ENCODE results near the gene PRKCE. TPM values are rescaled to one million over a fixed set of nuclear protein-coding genes. Genes with fewer than 3 reads are reported as not detected.

The PRKCE gene
- total and polyA plus RNA-seq, 2 experiments from 2014 or later, result 13.2 to 19.2 TPM

GRCh38 chr2:46091004-46091403 lies 439.5 kb downstream of the PRKCE start:
- no peak overlapping the region for H3K4me3 ChIP-seq
- DNase-seq (ENCODE audit: low read depth in 1 of 2, low spot score in 1 of 2), result no peak
- H3K4me1 ChIP-seq (ENCODE audit: low read depth), result peaks cover 7% of the 10 kb centered on the region
- H3K9me3 ChIP-seq (ENCODE audit: low read depth), result no peaks in the 10 kb centered on the region
- H3K36me3 ChIP-seq, result peaks cover 6% of the 10 kb centered on the region
- no peaks in the 10 kb centered on the region for H3K27me3 ChIP-seq
- no peak overlapping the region for H3K27ac ChIP-seq
- TF ChIP-seq CTCF (IDR thresholded peaks at IDR 0.05; ENCODE audit: low read depth, low read length), result no peak

- H3K36me3 ChIP-seq, result peaks cover 6% of the 10 kb centered on the region
- H3K4me1 ChIP-seq (ENCODE audit: low read depth), result peaks cover 7% of the 10 kb centered on the region
- no peak for TF ChIP-seq CTCF (IDR thresholded peaks at IDR 0.05; ENCODE audit: low read depth, low read length)
- no peaks in the 10 kb centered on the region for H3K27me3 ChIP-seq
- DNase-seq (ENCODE audit: low read depth in 1 of 2, low spot score in 1 of 2), result no peak
- no peak overlapping the region for H3K27ac ChIP-seq
- no peak overlapping the region for H3K4me3 ChIP-seq
- H3K9me3 ChIP-seq (ENCODE audit: low read depth), result no peaks in the 10 kb centered on the region
Observed at GRCh38 chr2:46091961-46092667, 440.6 kb downstream of the PRKCE start.

- Histone ChIP-seq H3K27ac (no peak overlapping the region), H3K36me3 (no peaks in the 10 kb centered on the region), H3K4me3 (no peak overlapping the region), H3K4me1 (ENCODE audit: low read depth) (peaks cover 7% of the 10 kb centered on the region), H3K9me3 (ENCODE audit: low read depth) (no peaks in the 10 kb centered on the region), H3K27me3 (no peaks in the 10 kb centered on the region)
- no peak for TF ChIP-seq CTCF (IDR thresholded peaks at IDR 0.05; ENCODE audit: low read depth, low read length)
- no peak for DNase-seq (ENCODE audit: low read depth in 1 of 2, low spot score in 1 of 2)
Observed at GRCh38 chr2:46094689-46095088, 443.2 kb downstream of the PRKCE start.

- no peaks in the 10 kb centered on the region for H3K36me3 ChIP-seq
- H3K27me3 ChIP-seq, result no peaks in the 10 kb centered on the region
- no peaks in the 10 kb centered on the region for H3K9me3 ChIP-seq (ENCODE audit: low read depth)
- no peak for TF ChIP-seq CTCF (IDR thresholded peaks at IDR 0.05; ENCODE audit: low read depth, low read length)
- H3K27ac ChIP-seq, result no peak overlapping the region
- no peak for DNase-seq (ENCODE audit: low read depth in 1 of 2, low spot score in 1 of 2)
- no peak overlapping the region for H3K4me3 ChIP-seq
- H3K4me1 ChIP-seq (ENCODE audit: low read depth), result peaks cover 7% of the 10 kb centered on the region
Observed at GRCh38 chr2:46095830-46096229, 444.4 kb downstream of the PRKCE start.

GRCh38 chr2:46096260-46096659 lies 444.8 kb downstream of the PRKCE start:
- DNase-seq (ENCODE audit: low read depth in 1 of 2, low spot score in 1 of 2), result no peak
- H3K9me3 ChIP-seq (ENCODE audit: low read depth), result no peaks in the 10 kb centered on the region
- H3K27ac ChIP-seq, result no peak overlapping the region
- H3K4me3 ChIP-seq, result no peak overlapping the region
- no peak for TF ChIP-seq CTCF (IDR thresholded peaks at IDR 0.05; ENCODE audit: low read depth, low read length)
- H3K36me3 ChIP-seq, result no peaks in the 10 kb centered on the region
- peaks cover 7% of the 10 kb centered on the region for H3K4me1 ChIP-seq (ENCODE audit: low read depth)
- H3K27me3 ChIP-seq, result no peaks in the 10 kb centered on the region
